Skeletal muscle tissue (tissue), 4 donors: ENCODE measurements around the gene MBOAT2. TPM values are rescaled to one million over a fixed set of nuclear protein-coding genes. Genes with fewer than 3 reads are reported as not detected.

Experiments used
- H3K27ac ChIP-seq: one replicate; pipeline ENCODE4 v1.7.0; 2013; ENCODE audit warnings: mild to moderate bottlenecking, low read depth, low read length, inconsistent platforms
- H3K27me3 ChIP-seq, 3 donors: one replicate each; pipeline ENCODE4 v1.7.0; 2013; ENCODE audit warnings: low read length in 3 of 3; ENCODE audit not compliant: control insufficient read depth in 3 of 3, insufficient read depth in 3 of 3
- H3K36me3 ChIP-seq, 3 donors: one replicate each; pipeline ENCODE4 v1.7.0; 2013; ENCODE audit warnings: low read length in 3 of 3; ENCODE audit not compliant: control insufficient read depth in 3 of 3, insufficient read depth in 3 of 3
- H3K4me1 ChIP-seq, 3 donors: one replicate each; pipeline ENCODE4 v1.7.0; 2013; ENCODE audit warnings: low read length in 3 of 3, mild to moderate bottlenecking in 3 of 3; ENCODE audit not compliant: control insufficient read depth in 3 of 3, insufficient read depth in 3 of 3
- H3K4me3 ChIP-seq, 3 donors: one replicate each; pipeline ENCODE4 v1.7.0; 2013; ENCODE audit warnings: low read length in 3 of 3
- H3K9ac ChIP-seq, 3 donors: one replicate each; pipeline ENCODE4 v1.7.0; 2013; ENCODE audit warnings: low read length in 3 of 3, mild to moderate bottlenecking in 3 of 3, moderate library complexity in 2 of 3, low read depth in 1 of 3
- H3K9me3 ChIP-seq, 3 donors: one replicate each; pipeline ENCODE4 v1.7.0; 2013; ENCODE audit warnings: low read length in 3 of 3; ENCODE audit not compliant: control insufficient read depth in 3 of 3
- total RNA-seq: library from RNA; depleted of rRNA; stranded (reverse); fragments of >200 nt; gene quantifications from one replicate; pipeline ENCODE4 v1.2.3, GENCODE V29; 2014
- donor health status: Osteomylitis.

Gene MBOAT2
- total RNA-seq, 1 donor from 2014 or later = 54.3 TPM

DNA sequence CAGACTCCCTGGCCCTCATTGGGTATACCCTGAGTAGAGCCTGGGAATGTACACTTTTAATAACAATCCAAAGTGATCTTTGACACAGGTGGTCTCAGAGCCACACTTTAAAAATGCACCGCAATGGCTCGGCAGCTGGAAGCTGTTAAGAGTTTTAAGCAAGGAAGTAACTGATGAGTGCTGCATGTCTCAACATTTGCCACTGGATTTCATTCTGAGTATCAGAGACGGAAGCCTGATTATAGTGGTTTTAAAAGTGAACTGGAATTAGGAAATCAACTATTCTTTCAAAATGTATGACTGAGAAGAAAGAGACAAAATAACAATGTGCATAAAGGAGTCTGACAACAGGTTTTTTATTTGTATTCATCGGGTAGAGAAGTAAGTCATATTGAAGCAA is 7.5 kb downstream of the MBOAT2 start:
- no peaks in the 10 kb centered on the region for H3K9me3 ChIP-seq
- no peaks in the 10 kb centered on the region for H3K36me3 ChIP-seq
- no peaks in the 10 kb centered on the region for H3K27me3 ChIP-seq
- H3K4me3 ChIP-seq = no peak overlapping the region
- H3K9ac ChIP-seq = no peak overlapping the region
- no peak overlapping the region for H3K27ac ChIP-seq
- no peaks in the 10 kb centered on the region for H3K4me1 ChIP-seq

DNA sequence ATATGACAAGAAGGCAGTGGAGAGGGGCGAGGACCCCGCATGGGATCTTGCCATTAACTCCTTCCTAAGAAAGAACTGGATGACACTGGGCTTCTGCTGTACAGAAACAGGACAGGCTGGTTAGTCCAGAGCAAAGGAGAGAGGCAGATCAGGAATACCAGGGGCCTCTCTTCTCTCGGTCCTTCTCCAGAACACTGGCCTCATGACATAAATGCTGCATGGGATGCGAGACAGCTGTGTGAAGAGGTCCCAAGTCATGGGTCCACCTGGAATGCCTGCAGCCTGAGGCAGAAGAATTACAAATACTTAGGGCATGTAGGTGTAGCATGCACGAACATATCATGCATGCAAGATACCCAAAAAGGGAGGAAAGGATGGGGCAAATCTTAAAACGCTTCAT is 9.1 kb downstream of the MBOAT2 start:
- Histone ChIP-seq H3K9ac (no peak overlapping the region), H3K9me3 (no peaks in the 10 kb centered on the region), H3K27ac (no peak overlapping the region), H3K36me3 (no peaks in the 10 kb centered on the region), H3K27me3 (no peaks in the 10 kb centered on the region), H3K4me1 (no peaks in the 10 kb centered on the region), H3K4me3 (no peak overlapping the region)

DNA sequence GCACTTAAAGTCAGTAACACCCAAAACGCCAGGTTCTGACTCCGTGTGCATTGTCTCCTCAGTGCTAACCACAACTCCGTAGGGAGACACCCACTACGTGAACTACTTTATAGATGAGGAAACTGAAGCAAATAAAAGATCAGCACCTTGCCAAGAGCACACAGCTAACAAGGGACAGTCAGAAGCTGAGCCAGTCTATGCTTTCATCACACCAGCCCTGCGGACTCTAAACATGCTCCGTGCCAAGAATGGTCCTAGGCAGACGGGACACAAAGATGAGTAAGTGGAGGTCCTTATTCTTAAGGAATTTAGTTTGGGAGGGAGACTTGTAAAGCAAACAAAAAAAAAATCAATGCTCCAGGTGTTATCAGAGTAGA is 9.6 kb downstream of the MBOAT2 start:
- no peaks in the 10 kb centered on the region for H3K4me1 ChIP-seq
- H3K27ac ChIP-seq = no peak overlapping the region
- no peak overlapping the region for H3K4me3 ChIP-seq
- H3K9ac ChIP-seq = no peak overlapping the region
- H3K36me3 ChIP-seq = no peaks in the 10 kb centered on the region
- no peaks in the 10 kb centered on the region for H3K9me3 ChIP-seq
- no peaks in the 10 kb centered on the region for H3K27me3 ChIP-seq

GRCh38 chr2:8993196-8993901 is 10.1 kb downstream of the MBOAT2 start:
- Histone ChIP-seq H3K9ac (no peak overlapping the region), H3K4me3 (no peak overlapping the region), H3K36me3 (no peaks in the 10 kb centered on the region), H3K4me1 (no peaks in the 10 kb centered on the region), H3K9me3 (no peaks in the 10 kb centered on the region), H3K27me3 (no peaks in the 10 kb centered on the region), H3K27ac (no peak overlapping the region)

GRCh38 chr2:8992643-8993042 is 10.8 kb downstream of the MBOAT2 start:
- no peak overlapping the region for H3K27ac ChIP-seq
- no peak overlapping the region for H3K9ac ChIP-seq
- H3K9me3 ChIP-seq = no peaks in the 10 kb centered on the region
- no peaks in the 10 kb centered on the region for H3K4me1 ChIP-seq
- H3K4me3 ChIP-seq = no peak overlapping the region
- no peaks in the 10 kb centered on the region for H3K36me3 ChIP-seq
- H3K27me3 ChIP-seq = no peaks in the 10 kb centered on the region

DNA sequence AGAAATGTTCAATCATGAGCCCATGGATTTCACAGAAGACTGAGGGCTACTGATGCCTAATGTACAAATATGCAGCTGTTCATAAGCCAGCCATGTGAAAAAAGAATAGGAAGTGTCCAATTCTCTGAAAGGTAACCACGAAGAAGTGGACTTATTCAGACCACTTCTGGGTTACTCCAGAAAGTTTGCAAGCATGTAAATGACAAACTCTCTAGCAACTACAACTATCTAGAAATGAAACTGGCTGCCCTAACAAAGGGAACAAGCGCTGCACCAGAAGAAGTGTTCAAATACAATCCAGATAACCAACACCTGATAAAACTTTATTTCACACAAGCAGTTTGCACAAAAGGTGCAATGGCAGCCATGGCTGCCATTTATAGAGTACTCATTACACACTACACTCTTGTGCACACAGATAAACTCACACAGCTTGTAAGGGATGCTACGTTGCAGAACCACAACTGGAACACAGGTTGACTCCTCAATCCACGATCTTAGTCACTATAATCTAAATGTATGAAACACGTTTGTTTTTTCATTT is 13.9 kb downstream of the MBOAT2 start:
- no peak overlapping the region for H3K27ac ChIP-seq
- H3K4me1 ChIP-seq = no peaks in the 10 kb centered on the region
- no peaks in the 10 kb centered on the region for H3K36me3 ChIP-seq

GRCh38 chr2:8987410-8987809 is 16.1 kb downstream of the MBOAT2 start:
- no peak overlapping the region for H3K9ac ChIP-seq
- H3K9me3 ChIP-seq = no peaks in the 10 kb centered on the region
- no peaks in the 10 kb centered on the region for H3K4me1 ChIP-seq
- H3K27ac ChIP-seq = no peak overlapping the region
- no peaks in the 10 kb centered on the region for H3K27me3 ChIP-seq
- H3K4me3 ChIP-seq = no peak overlapping the region
- H3K36me3 ChIP-seq = no peaks in the 10 kb centered on the region

More for the DNA sequence above, 13.9 kb downstream of the MBOAT2 start:
- H3K27me3 ChIP-seq = no peaks in the 10 kb centered on the region
- H3K9ac ChIP-seq = no peak overlapping the region
- no peaks in the 10 kb centered on the region for H3K9me3 ChIP-seq
- no peak overlapping the region for H3K4me3 ChIP-seq

GRCh38 chr2:8986327-8986976 is 17.0 kb downstream of the MBOAT2 start:
- H3K9me3 ChIP-seq = no peaks in the 10 kb centered on the region
- H3K4me3 ChIP-seq = no peak overlapping the region
- no peaks in the 10 kb centered on the region for H3K4me1 ChIP-seq
- H3K36me3 ChIP-seq = no peaks in the 10 kb centered on the region
- H3K9ac ChIP-seq = no peak overlapping the region
- no peak overlapping the region for H3K27ac ChIP-seq
- no peaks in the 10 kb centered on the region for H3K27me3 ChIP-seq

- Histone ChIP-seq H3K9me3 (no peaks in the 10 kb centered on the region), H3K27me3 (no peaks in the 10 kb centered on the region), H3K36me3 (no peaks in the 10 kb centered on the region), H3K4me1 (no peaks in the 10 kb centered on the region), H3K4me3 (no peak overlapping the region), H3K9ac (no peak overlapping the region), H3K27ac (no peak overlapping the region)
Measured at GRCh38 chr2:8985561-8986326, 17.7 kb downstream of the MBOAT2 start.

DNA sequence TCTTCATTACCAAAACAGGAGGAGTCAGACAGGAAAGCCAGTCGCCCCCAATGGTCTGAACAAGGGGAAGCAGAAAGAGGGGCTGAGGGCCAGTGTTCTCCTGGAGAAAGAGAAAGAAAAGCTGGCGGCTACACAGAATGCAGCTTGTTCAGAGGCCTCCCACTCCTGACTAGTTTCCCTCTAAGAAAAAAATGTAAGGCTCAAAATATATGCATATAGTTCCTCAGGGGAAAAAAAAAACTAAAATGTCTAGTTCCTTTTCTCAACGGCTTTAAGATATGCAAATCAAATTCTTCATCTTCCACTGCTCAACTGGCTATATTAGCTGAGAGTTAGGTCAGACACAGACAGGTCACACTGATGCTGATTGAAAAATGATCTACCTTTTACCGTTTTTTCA is 18.6 kb downstream of the MBOAT2 start:
- no peak overlapping the region for H3K9ac ChIP-seq
- H3K27ac ChIP-seq = no peak overlapping the region
- no peak overlapping the region for H3K4me3 ChIP-seq
- no peaks in the 10 kb centered on the region for H3K27me3 ChIP-seq
- no peaks in the 10 kb centered on the region for H3K4me1 ChIP-seq
- H3K9me3 ChIP-seq = no peaks in the 10 kb centered on the region
- H3K36me3 ChIP-seq = no peaks in the 10 kb centered on the region
